IMR-90 (cell line): Measurements from ENCODE around the gene LOC101059915.
A peak's percentile ranks its signal among the peaks of the same experiment; 100 is the strongest.

Experiments
- ATAC-seq: fragments of 200-7000 bp; cut with Tn5 transposase; 2 replicates; pipeline ENCODE4 v1.9.1; 2020; ENCODE audit warnings: low read depth, mild to moderate bottlenecking, moderate library complexity
- BruUV-seq: library from RNA; stranded (reverse); fragments of 400-500 nt; replicated peaks from 2 replicates; lab custom pipeline; 2021; lab: Mats Ljungman, UMichigan
- CTCF ChIA-PET: fragments of 300-600 bp; formaldehyde crosslinking; extraction: SDS; loops from one replicate; lab custom pipeline; 2021; ENCODE audit warnings: antibody characterized with exemption; lab: Yijun Ruan, JAX
- POLR2A ChIA-PET: fragments of 300-600 bp; sonication (Branson Sonifier 250); formaldehyde crosslinking; loops from one replicate; lab custom pipeline; 2022; ENCODE audit warnings: antibody characterized with exemption; ENCODE audit not compliant: unreplicated experiment; lab: Charles Lee
- DNase-seq: peaks from one replicate; pipeline ENCODE4 v3.0.0; 2013
- H2AFZ ChIP-seq: replicated peaks from 2 replicates; pipeline ENCODE3; 2013; ENCODE audit warnings: low read length, mild to moderate bottlenecking; ENCODE audit not compliant: poor library complexity
- H2AK5ac ChIP-seq: 2 replicates; pipeline ENCODE4 v1.6.1; 2013; ENCODE audit warnings: low read depth, low read length, inconsistent platforms
- H2AK9ac ChIP-seq: replicated peaks from 2 replicates; pipeline ENCODE3; 2013; ENCODE audit warnings: mild to moderate bottlenecking, low read depth, low read length, moderate library complexity; ENCODE audit not compliant: poor library complexity
- H2BK120ac ChIP-seq: 2 replicates; pipeline ENCODE4 v1.6.1; 2013; ENCODE audit warnings: low read depth, low read length, inconsistent platforms
- H2BK15ac ChIP-seq: 3 replicates; pipeline ENCODE4 v1.6.1; 2013; ENCODE audit warnings: low read depth, low read length, inconsistent platforms
- H2BK20ac ChIP-seq: 2 replicates; pipeline ENCODE4 v1.6.1; 2013; ENCODE audit warnings: low read depth, mild to moderate bottlenecking, inconsistent platforms, low read length, moderate library complexity
- H2BK5ac ChIP-seq: 2 replicates; pipeline ENCODE4 v1.6.1; 2013; ENCODE audit warnings: mild to moderate bottlenecking, low read depth, low read length, inconsistent platforms; ENCODE audit not compliant: poor library complexity, severe bottlenecking
- H3K14ac ChIP-seq: replicated peaks from 2 replicates; pipeline ENCODE4 v1.6.1; 2013; ENCODE audit warnings: low read depth, low read length, inconsistent platforms
- H3K18ac ChIP-seq: 2 replicates; pipeline ENCODE4 v1.6.1; 2013; ENCODE audit warnings: low read depth, low read length, control low read depth
- H3K23ac ChIP-seq: 2 replicates; pipeline ENCODE4 v1.6.1; 2013; ENCODE audit warnings: low read depth, low read length, inconsistent platforms
- H3K27ac ChIP-seq: 2 replicates; pipeline ENCODE4 v1.5.1; 2013; ENCODE audit warnings: mild to moderate bottlenecking, control low read depth, low read length; ENCODE audit not compliant: insufficient read depth
- H3K27me3 ChIP-seq: 2 replicates; pipeline ENCODE4 v1.6.1; 2013; ENCODE audit warnings: low read length; ENCODE audit not compliant: control insufficient read depth, insufficient read depth
- H3K36me3 ChIP-seq: 2 replicates; pipeline ENCODE4 v1.6.1; 2013; ENCODE audit warnings: low read length, mixed read lengths; ENCODE audit not compliant: control insufficient read depth, insufficient read depth
- H3K4ac ChIP-seq: 2 replicates; pipeline ENCODE4 v1.6.1; 2013; ENCODE audit warnings: low read depth, low read length, inconsistent platforms
- H3K4me1 ChIP-seq: 2 replicates; pipeline ENCODE4 v1.6.1; 2013; ENCODE audit warnings: low read length, mixed read lengths; ENCODE audit not compliant: control insufficient read depth, insufficient read depth
- H3K4me2 ChIP-seq: 2 replicates; pipeline ENCODE4 v1.6.1; 2013; ENCODE audit warnings: low read depth, mild to moderate bottlenecking, control low read depth, low read length, moderate library complexity
- H3K4me3 ChIP-seq: 2 replicates; pipeline ENCODE4 v1.5.1; 2013; ENCODE audit warnings: low read depth, mild to moderate bottlenecking, control low read depth, low read length, moderate library complexity; ENCODE audit not compliant: insufficient read depth
- H3K56ac ChIP-seq: 2 replicates; pipeline ENCODE4 v1.6.1; 2013; ENCODE audit warnings: low read length, inconsistent platforms; ENCODE audit not compliant: insufficient read depth; ENCODE audit errors: extremely low read depth
- H3K79me1 ChIP-seq, 2 experiments: 2 replicates each; pipeline ENCODE4 v1.6.1; 2013; ENCODE audit warnings: low read length in 2 of 2, inconsistent platforms in 1 of 2, low read depth in 1 of 2
- H3K9ac ChIP-seq: 2 replicates; pipeline ENCODE4 v1.6.1; 2013; ENCODE audit warnings: low read depth, low read length, control low read depth
- H3K9me1 ChIP-seq: 2 replicates; pipeline ENCODE4 v1.6.1; 2013; ENCODE audit warnings: low read length, inconsistent platforms; ENCODE audit not compliant: insufficient read depth
- H3K9me3 ChIP-seq: 2 replicates; pipeline ENCODE4 v1.6.1; 2013; ENCODE audit warnings: low read length; ENCODE audit not compliant: control insufficient read depth, insufficient read depth
- H4K20me1 ChIP-seq: 2 replicates; pipeline ENCODE4 v1.6.1; 2013; ENCODE audit warnings: low read length, inconsistent platforms; ENCODE audit not compliant: insufficient read depth
- H4K5ac ChIP-seq: 2 replicates; pipeline ENCODE4 v1.6.1; 2013; ENCODE audit warnings: mild to moderate bottlenecking, low read depth, low read length, control low read depth
- H4K8ac ChIP-seq, 2 experiments: 2 replicates each; pipeline ENCODE4 v1.6.1; 2013; ENCODE audit warnings: low read depth in 2 of 2, low read length in 2 of 2, control low read depth in 1 of 2, inconsistent platforms in 1 of 2
- H4K91ac ChIP-seq: 2 replicates; pipeline ENCODE4 v1.6.1; 2013; ENCODE audit warnings: low read depth, low read length, inconsistent platforms; ENCODE audit not compliant: insufficient read depth
- BHLHE40 ChIP-seq: fragments of 150-350 bp; IDR thresholded peaks from 2 replicates; pipeline ENCODE4 v1.6.1; 2016; ENCODE audit warnings: mild to moderate bottlenecking, low read depth, low read length
- MAZ ChIP-seq: IDR thresholded peaks from 2 replicates; pipeline ENCODE4 v1.6.1; 2012; ENCODE audit warnings: low read depth, mild to moderate bottlenecking, low read length, improper control_type of control experiment, moderate library complexity, borderline replicate concordance
- MXI1 ChIP-seq: IDR thresholded peaks from 2 replicates; pipeline ENCODE4 v1.6.1; 2012; ENCODE audit warnings: low read depth, mild to moderate bottlenecking, low read length, moderate library complexity, borderline replicate concordance
- NFE2L2 ChIP-seq: fragments of 150-350 bp; IDR thresholded peaks from 2 replicates; pipeline ENCODE4 v1.6.1; 2016; ENCODE audit warnings: low read depth, mild to moderate bottlenecking, low read length
- POLR2A ChIP-seq: IDR thresholded peaks from 2 replicates; pipeline ENCODE4 v1.6.1; 2012; ENCODE audit warnings: mild to moderate bottlenecking, low read depth, low read length
- RCOR1 ChIP-seq: IDR thresholded peaks from 2 replicates; pipeline ENCODE4 v1.6.1; 2012; ENCODE audit warnings: mild to moderate bottlenecking, low read length, improper control_type of control experiment; ENCODE audit not compliant: insufficient replicate concordance
- WGBS, 2 experiments: methylation state at CpG; one replicate each; pipeline versions ENCODE4 v1.1.5 to v1.1.7; 2013; ENCODE audit warnings: missing lambda C conversion rate in 2 of 2; ENCODE audit not compliant: insufficient read length in 1 of 2; ENCODE audit errors: extremely low coverage in 2 of 2; 5-methylcytosine and 5-hydroxymethylcytosine counted together
- dilution Hi-C: fragments of 300-500 bp; cut with HindIII; formaldehyde crosslinking; loops from one replicate; pipeline ENCODE4 v1.14.3; 2018; ENCODE audit warnings: low sequenced_read_pairs; ENCODE audit not compliant: unreplicated experiment
- in situ Hi-C: fragments of 300-500 bp; cut with MboI; formaldehyde crosslinking; loops from 3 replicates; pipeline ENCODE4 v1.14.3; 2019; ENCODE audit warnings: low sequenced_read_pairs, inconsistent platforms, mixed read lengths
- intact Hi-C: fragments of 100-400 bp; cut with micrococcal nuclease; formaldehyde crosslinking; loops from 2 replicates; pipeline ENCODE4 v1.10.0; 2022

The LOC101059915 gene

GRCh38 chrX:71637848-71638247, 29.5 kb upstream of the LOC101059915 start:
- H3K4me1 ChIP-seq: no peaks in the 10 kb centered on the region
- H3K27me3 ChIP-seq: peaks cover 1% of the 10 kb centered on the region; the same call in 1 of the 2 replicates
- no CpG with 5 or more reads among the region's 4 CpGs for WGBS, 2 experiments
- peak; percentile 70 for DNase-seq
- no peak overlapping the region for H2BK20ac ChIP-seq
- ChIA-PET CTCF (no interaction called here), POLR2A (no interaction called here)
- no peaks in the 10 kb centered on the region for H4K20me1 ChIP-seq
- peak overlapping the region; percentile 44 for H2AFZ ChIP-seq
- H3K4ac ChIP-seq: no peak overlapping the region; the same call in 1 of the 2 replicates
- no peaks in the 10 kb centered on the region for H3K79me1 ChIP-seq
- H3K36me3 ChIP-seq: no peaks in the 10 kb centered on the region
- TF ChIP-seq MAZ (no peak), BHLHE40 (no peak), POLR2A (no peak), MXI1 (peak; percentile 62; the same call in 1 of the 2 replicates), NFE2L2 (no peak), RCOR1 (no peak)
- no peak overlapping the region for H2AK5ac ChIP-seq
- dilution Hi-C loops (no loop called here), in situ Hi-C loops (loop anchor here (25.0 kb wide), 1 partner anchor 876 kb away; no protein-coding TSS in a partner anchor), intact Hi-C loops (no loop called here)
- peak overlapping the region; percentile 7; the same call in 1 of the 2 replicates for H3K4me3 ChIP-seq
- H3K9me3 ChIP-seq: no peaks in the 10 kb centered on the region
- H3K23ac ChIP-seq: no peak overlapping the region
- H3K9ac ChIP-seq: no peak overlapping the region
- no peaks in the 10 kb centered on the region for H3K9me1 ChIP-seq
- ATAC-seq: peak; percentile 71
- H3K4me2 ChIP-seq: peak overlapping the region; percentile 21; the same call in 1 of the 2 replicates
- no peak overlapping the region for H3K56ac ChIP-seq
- no TSS peak for BruUV-seq
- no peak overlapping the region for H3K14ac ChIP-seq
- no peak overlapping the region for H2AK9ac ChIP-seq
- no peak overlapping the region for H3K27ac ChIP-seq
- no peak overlapping the region for H2BK15ac ChIP-seq
- no peak overlapping the region for H3K18ac ChIP-seq
- H4K91ac ChIP-seq: no peak overlapping the region
- no peak overlapping the region for H2BK120ac ChIP-seq
- H4K8ac ChIP-seq: no peak overlapping the region
- no peak overlapping the region for H2BK5ac ChIP-seq
- H4K5ac ChIP-seq: no peak overlapping the region
